GM18502 (cell line): ENCODE measurements around the gene HOXA9.

Experiments used
- ATAC-seq: cut with Tn5 transposase; IDR thresholded peaks from one replicate; pipeline ENCODE4 v1.9.1; 2021; ENCODE audit warnings: mild to moderate bottlenecking; ENCODE audit not compliant: unreplicated experiment, poor library complexity

Gene HOXA9

GRCh38 chr7:27116962-27117886 is 48.1 kb downstream of the HOXA9 start:
- no peak for ATAC-seq

DNA sequence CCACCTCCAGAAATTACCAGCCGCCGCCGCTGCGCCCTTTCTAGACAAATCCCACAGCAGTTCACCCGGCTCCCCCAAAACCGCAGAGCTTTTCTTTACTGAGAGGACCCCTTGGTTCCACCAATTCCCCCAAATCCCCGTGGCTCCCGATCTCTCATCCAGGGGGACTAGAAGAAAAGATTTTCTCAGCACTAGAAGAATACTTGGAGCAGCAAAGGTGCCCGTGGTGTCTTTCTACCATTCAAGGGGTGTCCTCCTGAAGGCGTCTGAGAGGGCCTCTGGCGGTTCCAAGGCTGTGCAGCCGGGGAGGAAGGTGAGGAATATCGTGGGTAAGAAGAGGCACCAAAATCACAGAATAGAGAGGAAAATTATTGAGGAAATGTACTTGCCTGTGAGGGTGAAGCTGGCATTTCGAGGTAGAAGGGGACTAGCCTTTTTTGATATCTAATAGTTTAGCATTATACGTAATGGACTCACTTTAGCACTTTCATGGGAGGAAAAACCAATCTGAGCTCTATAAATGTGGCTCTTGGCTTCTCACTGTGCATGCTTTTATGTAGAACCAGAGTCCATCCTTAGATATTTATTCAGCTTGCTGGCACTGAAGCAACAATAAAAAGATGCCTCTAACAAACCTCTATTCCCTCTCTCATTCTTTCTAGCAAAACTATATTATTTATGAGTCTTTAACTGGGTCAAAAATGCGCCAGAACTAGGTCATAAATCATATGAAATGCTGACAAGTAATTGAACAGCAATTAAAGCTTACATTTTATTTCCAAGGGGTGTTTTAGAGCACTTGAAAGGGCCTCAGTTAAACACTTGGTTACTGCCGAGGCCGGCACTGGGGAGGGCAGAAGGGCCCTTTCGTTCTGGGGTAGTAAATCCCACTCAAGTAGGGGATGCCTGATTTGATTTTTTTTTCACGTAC is 49.0 kb downstream of the HOXA9 start:
- no peak for ATAC-seq

- ATAC-seq, result no peak
Measured at GRCh38 chr7:27115221-27116026, 49.9 kb downstream of the HOXA9 start.

- ATAC-seq, result no peak
Measured at GRCh38 chr7:27114881-27115220, 50.5 kb downstream of the HOXA9 start.

DNA sequence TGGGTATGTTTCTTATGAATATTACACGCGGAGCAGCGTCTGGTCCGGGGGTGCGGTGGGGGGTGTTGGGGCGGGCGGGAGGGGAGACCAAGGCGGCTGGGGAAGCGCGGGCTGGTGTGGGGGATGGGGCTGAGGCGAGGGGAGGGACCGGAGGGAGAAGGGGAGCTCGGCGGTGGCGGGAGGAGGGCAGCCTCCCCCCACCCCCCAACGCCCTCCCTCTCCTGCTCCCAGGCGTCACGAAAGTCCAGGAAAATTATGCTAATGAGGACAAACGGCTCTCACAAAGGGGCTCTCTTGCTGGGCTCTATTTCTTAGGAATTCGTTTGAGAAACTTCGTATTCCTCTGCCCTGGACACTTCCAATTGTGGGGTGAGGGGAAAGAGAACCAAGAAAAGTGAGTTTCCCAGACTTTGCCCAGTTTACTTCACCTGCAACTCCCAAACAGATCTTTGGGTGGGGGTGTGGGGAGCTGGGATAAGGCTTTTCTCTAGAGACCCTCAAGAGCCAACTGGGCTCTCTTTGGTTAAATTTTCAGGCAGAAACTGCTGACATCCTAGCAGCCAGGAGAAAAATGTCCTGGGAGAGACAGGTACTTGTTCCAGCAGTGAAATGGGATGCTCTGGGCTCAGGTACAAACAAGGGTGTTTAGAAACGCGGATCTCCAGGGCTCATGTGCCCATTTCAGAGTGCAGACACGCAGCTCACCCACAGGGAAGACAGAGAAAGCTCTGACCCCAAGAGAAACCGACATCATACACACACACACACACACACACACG is 51.2 kb downstream of the HOXA9 start:
- no peak for ATAC-seq

DNA sequence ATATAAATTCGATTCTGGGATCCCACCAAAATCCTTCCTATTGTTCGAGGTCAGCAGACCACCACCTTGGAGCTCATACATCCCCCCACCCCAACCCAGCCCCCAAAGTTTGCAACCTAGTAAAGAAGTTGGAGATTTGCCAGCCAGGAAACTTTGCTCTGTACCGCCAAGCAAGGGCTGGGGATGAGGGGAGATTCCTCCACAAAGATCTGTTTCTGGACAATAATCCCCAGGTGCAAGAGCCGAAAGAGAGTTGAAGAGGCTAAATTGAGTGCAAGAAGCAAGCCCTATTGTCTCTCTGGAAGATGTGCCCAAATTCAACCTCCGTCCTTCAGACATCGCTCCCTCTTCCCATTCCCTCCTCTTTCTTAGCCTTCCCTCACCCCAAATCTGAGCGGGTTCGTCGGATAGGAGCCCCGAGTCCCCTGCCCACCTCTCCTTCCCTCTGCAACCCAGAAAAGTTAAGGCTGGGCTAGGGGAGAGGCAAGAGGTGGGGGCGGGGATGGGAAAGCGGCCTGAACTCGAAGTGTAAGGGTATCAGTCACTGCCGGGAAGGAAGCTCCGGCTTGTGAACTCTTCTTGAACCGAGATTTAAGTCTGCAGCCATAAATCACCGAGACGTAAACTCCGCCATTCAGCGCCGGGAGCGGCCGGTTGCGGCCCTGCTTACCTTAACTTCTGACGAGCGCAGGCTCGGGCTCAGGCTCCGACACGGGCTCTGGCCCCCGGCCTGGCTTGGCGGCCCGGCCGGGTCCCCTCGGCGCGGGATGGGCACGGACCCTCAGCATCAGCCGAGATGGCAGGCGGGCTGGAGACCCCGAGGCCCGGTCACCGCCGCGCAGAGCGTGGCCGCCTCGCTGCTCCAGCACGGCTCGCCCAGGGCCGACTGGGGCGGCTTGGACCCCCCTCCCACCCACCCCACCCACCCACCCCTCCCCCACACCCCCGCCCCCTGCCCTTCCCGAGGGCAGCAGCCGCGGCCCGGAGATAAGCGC is 52.1 kb downstream of the HOXA9 start:
- ATAC-seq, result no peak
